Activated CD8-positive, alpha-beta memory T cell treated with anti-CD3 and anti-CD28 coated beads for 24 hours (primary cell): ENCODE measurements around the gene CRYBG1.

Experiments used
- DNase-seq: peaks from one replicate; pipeline ENCODE4 v3.0.0-alpha.2; 2020

CRYBG1 gene

DNA sequence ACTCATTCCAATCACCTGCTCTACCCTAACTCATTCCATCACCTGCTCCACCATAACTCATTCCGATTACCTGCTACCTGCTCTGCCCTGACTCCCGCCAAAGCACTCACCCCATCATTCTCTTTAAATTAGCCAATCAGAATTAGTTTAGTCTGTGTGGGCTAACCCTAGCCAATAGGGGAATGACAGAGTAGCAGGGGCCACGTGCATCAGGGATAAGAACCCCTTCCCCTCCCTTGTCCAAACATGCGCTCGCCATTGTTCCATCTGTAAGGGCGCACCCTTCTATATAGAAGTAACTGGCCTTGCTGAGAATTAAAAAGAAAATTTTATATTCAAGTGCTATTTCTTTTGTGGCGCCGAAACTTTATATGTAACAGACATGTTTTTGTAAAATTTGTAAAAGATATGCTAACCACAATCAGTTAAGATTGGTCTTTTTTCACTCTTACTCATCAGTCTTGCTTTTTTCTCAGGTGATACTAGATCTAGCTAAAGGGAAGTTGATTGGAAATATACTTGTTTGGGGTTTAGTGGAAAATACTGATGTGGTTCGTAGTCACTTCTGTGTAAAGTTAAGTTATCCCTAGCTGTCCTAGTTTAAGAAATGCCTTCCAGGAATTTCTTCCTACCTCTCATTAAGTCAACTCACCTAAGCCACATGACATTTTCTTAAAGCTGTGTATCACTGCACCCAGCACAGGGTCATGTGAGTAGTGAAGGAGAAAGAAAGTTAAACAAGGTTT, 252.3 kb downstream of the CRYBG1 start:
- DNase-seq: no peak

- DNase-seq: no peak
Measured at GRCh38 chr6:106613590-106613989, 253.1 kb downstream of the CRYBG1 start.

GRCh38 chr6:106614166-106614565, 253.6 kb downstream of the CRYBG1 start:
- DNase-seq: no peak

DNA sequence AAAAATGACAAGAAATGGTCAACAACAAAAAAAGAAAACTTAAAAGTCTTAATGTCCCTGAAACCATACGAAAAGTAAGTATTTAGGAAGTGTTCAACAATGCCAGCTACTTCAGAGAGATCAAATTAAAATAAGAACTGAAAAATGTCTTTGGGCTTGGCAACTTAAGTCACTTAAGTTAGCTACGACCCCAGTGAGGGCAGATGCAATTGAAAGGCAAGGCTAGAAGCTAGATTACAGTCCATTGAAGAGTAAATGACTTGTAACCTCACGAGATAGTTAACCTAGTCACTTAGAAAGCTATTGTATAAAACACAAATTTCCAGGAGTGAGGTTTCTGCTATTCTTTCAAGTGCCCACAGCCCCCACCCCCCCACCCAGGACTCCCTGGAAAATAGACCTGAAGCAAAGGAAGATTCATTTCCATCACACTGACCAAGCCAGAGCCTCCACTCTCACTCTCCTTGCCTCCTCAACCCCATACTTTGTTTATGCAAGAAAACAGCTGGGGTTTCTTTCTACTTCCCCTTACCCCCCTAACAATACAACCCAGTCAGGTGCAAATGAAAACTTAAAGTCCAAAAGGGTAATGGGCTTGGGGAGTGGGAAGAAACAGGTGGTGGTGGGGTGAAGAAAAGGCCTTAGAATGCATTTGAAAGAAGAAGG, 254.2 kb downstream of the CRYBG1 start:
- DNase-seq: no peak

DNA sequence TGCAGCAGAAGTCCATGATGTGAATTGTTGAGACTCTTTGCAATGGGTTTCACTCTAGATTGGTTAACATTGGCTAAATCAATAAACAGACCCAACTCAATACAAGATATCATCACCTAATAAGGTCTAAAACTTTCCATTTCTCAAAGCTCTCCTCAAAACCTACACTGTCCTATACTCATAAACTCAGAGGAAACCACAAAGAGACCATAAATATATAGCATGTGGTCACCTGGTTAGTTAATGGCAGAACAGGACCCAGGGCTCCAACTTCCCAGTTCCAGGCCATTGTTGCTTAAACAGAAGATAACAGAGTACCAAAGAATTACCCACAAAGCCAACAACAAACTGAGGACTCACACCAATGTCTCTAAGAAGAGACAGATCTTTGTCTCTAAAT, 256.8 kb downstream of the CRYBG1 start:
- no peak for DNase-seq

DNA sequence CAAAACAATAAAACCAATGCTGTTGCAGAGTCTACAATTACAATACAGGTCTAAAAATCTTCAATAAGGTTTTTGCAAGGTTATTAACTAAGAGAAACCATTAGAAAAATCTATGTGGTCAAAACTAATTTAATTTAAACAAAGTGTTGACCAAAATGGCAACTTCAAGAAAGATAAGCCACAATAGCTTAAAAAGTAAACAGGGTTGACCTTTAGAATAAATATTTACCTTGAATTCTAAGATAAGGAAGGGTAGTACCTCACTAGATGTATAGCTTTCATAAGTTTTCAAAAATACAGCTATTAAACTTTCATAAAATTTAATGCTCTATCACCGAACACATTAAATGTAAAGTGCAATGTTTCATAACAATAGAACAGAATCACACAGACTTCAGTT, 257.3 kb downstream of the CRYBG1 start:
- no peak for DNase-seq

- no peak for DNase-seq
Measured at GRCh38 chr6:106618324-106618723, 257.8 kb downstream of the CRYBG1 start.

DNA sequence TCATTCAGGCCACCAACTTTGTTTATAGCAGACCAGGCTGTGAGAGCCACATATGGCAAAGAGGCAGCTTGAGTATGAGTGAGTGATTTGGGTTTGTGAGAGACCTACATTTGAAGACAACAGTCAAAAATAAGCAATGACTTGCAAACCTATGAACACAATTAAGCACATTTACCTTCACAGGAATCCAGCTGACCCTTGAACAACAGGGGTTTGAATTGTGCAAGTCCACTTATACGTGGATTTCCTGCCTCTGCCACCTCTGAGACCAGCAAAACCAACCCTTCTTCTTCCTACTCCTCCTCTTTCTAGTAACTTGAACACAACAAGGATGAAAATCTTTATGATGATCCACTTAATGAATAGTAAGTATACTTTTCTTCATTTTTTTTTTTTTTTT, 258.7 kb downstream of the CRYBG1 start:
- DNase-seq: no peak

GRCh38 chr6:106620931-106621672, 260.6 kb downstream of the CRYBG1 start:
- DNase-seq: no peak
